Left renal cortex interstitium (tissue), 4 donors: Measurements from ENCODE around the gene AKR1E2. TPM values are rescaled to one million over a fixed set of nuclear protein-coding genes. Genes with fewer than 3 reads are reported as not detected.

Experiments
- DNase-seq, 4 donors: peaks; one replicate each; pipeline ENCODE4 v3.0.0-alpha.2; 2013; ENCODE audit warnings: low read depth in 4 of 4, low spot score in 2 of 4, missing footprints in 1 of 4
- polyA plus RNA-seq, 4 donors: library from polyadenylated mRNA; unstranded; fragments of 120-200 nt; gene quantifications; one replicate each; pipeline ENCODE4 v1.2.1, GENCODE V29; 2013; ENCODE audit not compliant: insufficient read length in 4 of 4

Gene AKR1E2
- polyA plus RNA-seq, result 1 to 10 TPM; 7.9 to 9.4 (median 8.5) TPM

GRCh38 chr10:4825868-4826791 lies at the start of gene AKR1E2:
AKR1E2 (plus strand) TSS chr10:4826207; CDS start chr10:4826325, 118 bp downstream.
- DNase-seq, result peak in 3 of 4 donors; percentile 50 to 76 (median 70)

- no peak for DNase-seq
These were observed 49.8 kb upstream of the AKR1E2 start for GRCh38 chr10:4776234-4776638.

GRCh38 chr10:4778761-4779160 lies 47.2 kb upstream of the AKR1E2 start:
- no peak for DNase-seq

GRCh38 chr10:4780091-4780490 lies 45.9 kb upstream of the AKR1E2 start:
- DNase-seq, result no peak

GRCh38 chr10:4780782-4781181 lies 45.2 kb upstream of the AKR1E2 start:
- DNase-seq, result no peak

- no peak for DNase-seq
These were observed 44.1 kb upstream of the AKR1E2 start for GRCh38 chr10:4781955-4782354.

- DNase-seq, result no peak
These were observed 41.2 kb upstream of the AKR1E2 start for GRCh38 chr10:4784667-4785333.

- no peak for DNase-seq
These were observed 39.8 kb upstream of the AKR1E2 start for GRCh38 chr10:4786043-4786839.

- DNase-seq, result no peak
These were observed 36.0 kb upstream of the AKR1E2 start for GRCh38 chr10:4790045-4790444.

- DNase-seq, result no peak
These were observed 35.1 kb upstream of the AKR1E2 start for GRCh38 chr10:4790922-4791321.

GRCh38 chr10:4792381-4792780 lies 33.6 kb upstream of the AKR1E2 start:
- DNase-seq, result no peak

GRCh38 chr10:4801405-4801804 lies 24.6 kb upstream of the AKR1E2 start:
- no peak for DNase-seq

- no peak for DNase-seq
These were observed 23.1 kb upstream of the AKR1E2 start for GRCh38 chr10:4802711-4803487.

GRCh38 chr10:4803822-4804221 lies 22.2 kb upstream of the AKR1E2 start:
- DNase-seq, result no peak

- DNase-seq, result no peak
These were observed 21.5 kb upstream of the AKR1E2 start for GRCh38 chr10:4804465-4804864.

GRCh38 chr10:4806534-4806933 lies 19.5 kb upstream of the AKR1E2 start:
- DNase-seq, result no peak

- DNase-seq, result no peak
These were observed 18.1 kb upstream of the AKR1E2 start for GRCh38 chr10:4807761-4808507.

GRCh38 chr10:4809156-4809555 lies 16.9 kb upstream of the AKR1E2 start:
- no peak for DNase-seq

- DNase-seq, result no peak
These were observed 15.9 kb upstream of the AKR1E2 start for GRCh38 chr10:4810092-4810491.
